ENCODE data around the gene ESYT2. TPM values are rescaled to one million over a fixed set of nuclear protein-coding genes. Genes with fewer than 3 reads are reported as not detected.

The ESYT2 gene
- total RNA-seq, 8 experiments from 2014 or later = 10.9 to 141 (median 26.2) TPM

DNA sequence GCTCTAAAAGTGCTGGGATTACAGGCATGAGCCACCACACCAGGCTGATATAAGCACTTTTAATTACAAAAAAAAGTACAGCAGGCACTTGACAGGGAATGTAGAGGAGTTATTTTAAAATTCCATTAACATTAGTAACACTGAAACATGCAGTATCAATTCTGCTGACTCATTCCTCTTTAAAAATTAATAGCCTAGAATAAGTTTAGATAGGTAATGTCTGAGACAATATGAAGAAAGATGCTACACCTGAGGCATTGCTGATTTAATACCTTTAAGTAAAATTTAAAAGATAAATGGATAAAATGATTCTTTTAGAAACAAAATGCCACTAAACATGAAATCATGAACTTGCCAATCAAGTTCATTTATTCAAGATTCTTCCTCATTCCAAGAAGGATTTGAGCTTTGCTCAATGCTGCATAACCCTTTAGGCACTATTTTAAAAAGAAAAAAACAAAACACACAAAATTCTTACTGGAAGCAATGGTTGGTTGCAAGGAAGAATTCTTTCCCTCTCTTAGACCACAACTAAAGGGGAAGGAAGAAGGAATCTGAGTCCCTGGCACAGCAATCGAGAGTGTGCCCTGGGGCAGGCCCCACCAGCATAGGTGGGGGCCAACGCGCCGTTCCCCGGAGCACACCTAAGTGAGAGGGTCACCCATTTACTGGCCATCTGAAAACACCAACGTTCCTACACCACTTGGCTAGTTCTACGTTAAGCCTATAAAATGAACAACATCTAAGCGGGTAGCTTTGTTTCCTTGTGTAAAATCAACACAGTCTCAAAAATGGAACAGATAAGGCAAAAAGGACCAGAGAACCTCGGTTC is 26.6 kb downstream of the ESYT2 start:
- Histone ChIP-seq H3K27ac (no peak overlapping the region), H3K4me1 (replicated peaks in 1 of 2) (no peaks in the 10 kb centered on the region), H3K4me3 (no peak overlapping the region)
- in situ Hi-C loops (cut with MboI; ENCODE audit: low pct_unique_long_range_greater_than_20kb in 2 of 9, low sequenced_read_pairs in 9 of 9, unreplicated experiment in 9 of 9) = no loop called here
- 50 to 100% (median 87%) methylated on average over 1 to 9 of the region's 9 CpGs; no CpG with 5 or more reads in 2 of the 10 experiments for WGBS, 10 experiments
- peak in 3 of 8 experiments; percentile 82 to 86 (median 84) for ATAC-seq (replicated peaks in 6 of 8)

DNA sequence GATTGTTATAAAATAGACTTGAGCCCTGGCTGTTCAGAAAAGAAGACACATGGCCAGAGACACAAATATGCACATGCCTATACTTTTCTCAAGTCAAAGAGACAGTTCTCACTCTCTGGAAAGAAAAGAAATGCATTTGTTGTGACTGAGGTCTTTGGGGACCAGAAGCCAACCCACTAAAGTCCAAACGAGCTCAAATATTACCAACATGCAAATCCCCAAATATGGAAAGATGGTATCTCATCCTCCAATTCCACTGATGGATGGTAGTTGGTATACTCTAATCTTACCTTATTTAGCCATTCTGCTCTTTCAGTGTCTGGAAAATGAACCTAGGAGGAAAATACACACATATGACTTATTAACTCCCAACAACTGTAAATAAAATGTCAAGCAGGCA is 30.6 kb downstream of the ESYT2 start:
- Histone ChIP-seq H3K4me1 (replicated peaks in 1 of 2) (no peaks in the 10 kb centered on the region), H3K27ac (no peak overlapping the region), H3K4me3 (no peak overlapping the region)
- in situ Hi-C loops (cut with MboI; ENCODE audit: low pct_unique_long_range_greater_than_20kb in 2 of 9, low sequenced_read_pairs in 9 of 9, unreplicated experiment in 9 of 9) = no loop called here
- WGBS, 10 experiments = 13 to 100% (median 63%) methylated on average over 1 of the region's 1 CpG; no CpG with 5 or more reads in 4 of the 10 experiments
- ATAC-seq (replicated peaks in 6 of 8) = no peak

DNA sequence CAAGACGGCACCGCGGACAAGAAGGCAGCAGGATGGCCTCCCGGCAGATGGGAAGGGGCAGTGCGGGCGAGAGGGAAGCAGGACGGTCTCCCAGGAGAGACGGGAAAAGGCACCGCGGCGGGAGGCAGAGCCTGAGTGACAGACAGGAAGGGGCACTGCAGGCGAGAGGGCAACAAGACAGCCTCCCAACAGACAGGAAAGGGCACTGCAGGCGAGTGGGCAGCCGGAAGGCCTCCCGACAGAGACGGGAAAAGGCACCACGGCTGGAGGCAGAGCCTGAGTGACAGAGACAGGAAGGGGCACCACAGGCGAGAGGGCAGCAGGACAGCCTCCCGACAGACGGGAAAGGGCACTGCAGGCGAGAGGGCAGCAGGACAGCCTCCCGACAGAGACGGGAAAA is 32.6 kb downstream of the ESYT2 start:
- Histone ChIP-seq H3K4me1 (replicated peaks in 1 of 2) (no peaks in the 10 kb centered on the region), H3K4me3 (no peak overlapping the region), H3K27ac (no peak overlapping the region)
- 60 to 100% (median 88%) methylated on average over 1 to 10 of the region's 23 CpGs; no CpG with 5 or more reads in 4 of the 10 experiments for WGBS, 10 experiments
- in situ Hi-C loops (cut with MboI; ENCODE audit: low pct_unique_long_range_greater_than_20kb in 2 of 9, low sequenced_read_pairs in 9 of 9, unreplicated experiment in 9 of 9) = no loop called here
- no peak for ATAC-seq (replicated peaks in 6 of 8)

DNA sequence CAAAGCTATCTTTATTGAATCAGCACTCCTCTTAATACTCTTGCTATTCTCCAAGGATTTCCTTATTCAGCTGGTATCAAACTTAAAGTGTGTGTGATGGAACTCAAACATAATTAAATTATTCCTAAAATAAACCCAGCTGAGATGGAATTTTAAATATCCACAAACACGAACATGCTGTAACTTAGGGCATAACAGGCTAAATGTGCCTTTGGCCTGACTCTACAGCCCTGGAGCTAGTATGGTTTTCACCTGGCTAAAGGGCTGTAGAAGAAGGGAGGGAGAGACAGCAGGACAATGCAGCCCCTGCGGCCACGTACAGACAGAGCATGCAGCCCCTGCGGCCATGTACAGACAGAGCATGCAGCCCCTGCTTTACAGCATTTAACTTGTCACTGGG is 34.0 kb downstream of the ESYT2 start:
- Histone ChIP-seq H3K4me3 (no peak overlapping the region), H3K4me1 (replicated peaks in 1 of 2) (no peaks in the 10 kb centered on the region), H3K27ac (no peak overlapping the region)
- WGBS, 10 experiments = 42 to 100% (median 80%) methylated on average over 1 to 3 of the region's 4 CpGs; no CpG with 5 or more reads in 5 of the 10 experiments
- ATAC-seq (replicated peaks in 6 of 8) = no peak
- in situ Hi-C loops (cut with MboI; ENCODE audit: low pct_unique_long_range_greater_than_20kb in 2 of 9, low sequenced_read_pairs in 9 of 9, unreplicated experiment in 9 of 9) = no loop called here

DNA sequence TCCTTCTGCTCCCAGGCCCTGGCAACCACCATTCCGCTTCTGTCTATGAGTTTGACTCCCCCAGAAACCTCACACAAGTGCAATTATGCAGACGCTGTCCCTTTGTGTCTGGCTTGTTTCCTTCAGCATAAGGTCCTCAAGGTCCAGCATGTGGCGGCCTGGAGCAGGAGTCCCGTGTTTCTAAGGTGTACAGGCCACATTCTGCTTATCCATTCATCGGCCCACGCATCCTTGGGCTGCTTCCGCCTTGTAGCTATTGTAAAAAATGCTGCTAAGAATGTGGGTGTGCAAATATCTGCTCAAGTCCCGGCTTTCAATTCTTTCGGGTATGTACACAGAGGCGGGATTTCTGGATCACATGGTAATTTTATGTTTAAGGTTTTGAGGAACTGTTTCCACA is 38.2 kb downstream of the ESYT2 start:
- Histone ChIP-seq H3K27ac (no peak overlapping the region), H3K4me3 (no peak overlapping the region), H3K4me1 (replicated peaks in 1 of 2) (no peaks in the 10 kb centered on the region)
- peak in 3 of 8 experiments; percentile 52 to 97 (median 65) for ATAC-seq (replicated peaks in 6 of 8)
- in situ Hi-C loops (cut with MboI; ENCODE audit: low pct_unique_long_range_greater_than_20kb in 2 of 9, low sequenced_read_pairs in 9 of 9, unreplicated experiment in 9 of 9) = no loop called here
- 74 to 100% (median 90%) methylated on average over 2 to 8 of the region's 10 CpGs; no CpG with 5 or more reads in 3 of the 10 experiments for WGBS, 10 experiments

DNA sequence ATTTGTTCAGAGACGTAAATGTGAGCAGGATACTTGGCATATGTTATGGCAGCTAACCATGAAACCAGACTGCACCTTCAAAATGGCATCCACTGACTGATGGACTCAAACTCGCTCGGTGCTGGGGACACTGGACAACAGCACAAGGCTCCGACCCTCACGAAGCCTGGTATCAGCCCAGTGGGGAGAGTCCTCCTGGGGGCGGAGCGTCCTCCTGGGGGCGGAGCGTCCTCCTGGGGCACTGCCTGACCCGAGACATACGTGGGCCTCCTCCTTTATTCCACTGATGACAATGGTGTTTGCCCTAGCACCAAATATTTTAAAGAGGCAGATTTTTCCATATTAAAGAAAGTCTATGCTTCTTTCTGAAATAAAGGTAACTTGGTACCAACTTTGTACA is 39.5 kb downstream of the ESYT2 start:
- no peak for ATAC-seq (replicated peaks in 6 of 8)
- WGBS, 10 experiments = 60 to 95% (median 80%) methylated on average over 1 to 9 of the region's 11 CpGs; no CpG with 5 or more reads in 3 of the 10 experiments
- Histone ChIP-seq H3K27ac (no peak overlapping the region), H3K4me3 (no peak overlapping the region), H3K4me1 (replicated peaks in 1 of 2) (no peaks in the 10 kb centered on the region)
- in situ Hi-C loops (cut with MboI; ENCODE audit: low pct_unique_long_range_greater_than_20kb in 2 of 9, low sequenced_read_pairs in 9 of 9, unreplicated experiment in 9 of 9) = no loop called here

DNA sequence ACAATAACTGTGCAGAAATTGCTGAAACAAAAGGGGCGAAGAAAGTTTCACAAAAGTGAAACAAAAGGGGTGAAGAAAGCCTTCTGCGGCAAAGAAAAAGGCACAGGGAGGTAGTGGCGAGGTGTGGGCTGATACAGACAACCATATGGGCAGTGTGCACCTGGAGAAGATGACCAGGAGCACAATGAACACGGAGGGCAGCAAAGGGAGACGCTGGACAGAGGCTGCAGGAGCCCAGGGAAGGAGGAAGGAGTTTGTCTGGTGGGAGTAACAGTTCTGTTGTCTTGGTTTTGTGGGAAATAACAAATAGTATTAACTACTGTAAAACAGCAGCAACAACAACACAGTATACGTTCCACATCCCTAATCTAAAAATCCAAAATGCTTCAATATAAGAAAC is 42.4 kb downstream of the ESYT2 start:
- no peak for ATAC-seq (replicated peaks in 6 of 8)
- in situ Hi-C loops (cut with MboI; ENCODE audit: low pct_unique_long_range_greater_than_20kb in 2 of 9, low sequenced_read_pairs in 9 of 9, unreplicated experiment in 9 of 9) = no loop called here
- WGBS, 10 experiments = 70 to 95% (median 83%) methylated on average over 2 to 6 of the region's 6 CpGs; no CpG with 5 or more reads in 3 of the 10 experiments
- Histone ChIP-seq H3K4me3 (no peak overlapping the region), H3K27ac (no peak overlapping the region), H3K4me1 (replicated peaks in 1 of 2) (no peaks in the 10 kb centered on the region)

DNA sequence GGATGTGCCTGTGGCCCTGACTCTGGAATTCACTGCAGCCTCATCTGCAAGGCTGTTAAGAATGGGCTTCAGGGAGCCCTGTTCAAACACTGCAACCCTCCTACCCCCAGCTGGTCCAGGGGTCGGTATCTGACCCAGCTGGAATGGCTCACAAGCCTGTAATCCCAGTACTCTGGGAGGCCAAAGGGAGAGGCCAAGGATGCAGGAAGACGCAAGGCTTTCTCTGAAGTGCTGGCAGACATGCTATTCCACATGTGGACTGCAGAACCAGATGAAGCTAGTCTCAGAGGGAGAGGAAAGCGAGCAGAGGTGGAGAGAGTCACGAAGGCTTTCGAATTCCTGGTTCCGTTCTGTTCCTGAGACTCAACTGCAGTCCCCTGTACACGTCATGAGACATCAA is 45.0 kb downstream of the ESYT2 start:
- Histone ChIP-seq H3K4me1 (replicated peaks in 1 of 2) (no peaks in the 10 kb centered on the region), H3K27ac (no peak overlapping the region), H3K4me3 (no peak overlapping the region)
- ATAC-seq (replicated peaks in 6 of 8) = peak in 1 of 8 experiments; percentile 43
- in situ Hi-C loops (cut with MboI; ENCODE audit: low pct_unique_long_range_greater_than_20kb in 2 of 9, low sequenced_read_pairs in 9 of 9, unreplicated experiment in 9 of 9) = no loop called here
- WGBS, 10 experiments = 67 to 100% (median 96%) methylated on average over 3 to 6 of the region's 7 CpGs; no CpG with 5 or more reads in 3 of the 10 experiments

DNA sequence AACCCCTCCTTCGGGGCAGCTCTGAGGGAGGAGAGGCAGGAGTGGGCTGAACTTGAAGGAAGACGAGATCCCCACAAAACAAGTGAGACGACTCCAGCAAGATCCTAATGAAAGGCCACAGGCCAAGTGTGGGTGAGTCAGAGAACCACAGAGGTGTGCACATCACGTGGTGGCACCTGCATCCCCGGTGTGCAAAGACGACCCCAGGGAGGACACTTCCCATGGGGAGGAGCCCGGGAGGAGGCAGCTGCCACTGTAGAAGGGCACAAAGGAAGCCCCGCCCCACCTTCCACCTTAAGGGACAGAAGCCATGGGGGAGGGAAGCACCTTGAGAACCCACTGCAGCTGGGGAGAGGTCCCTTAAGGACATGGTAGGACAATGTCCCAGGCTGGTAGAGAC is 45.7 kb downstream of the ESYT2 start:
- in situ Hi-C loops (cut with MboI; ENCODE audit: low pct_unique_long_range_greater_than_20kb in 2 of 9, low sequenced_read_pairs in 9 of 9, unreplicated experiment in 9 of 9) = no loop called here
- H3K4me1 ChIP-seq (replicated peaks in 1 of 2) = no peaks in the 10 kb centered on the region
- WGBS, 10 experiments = 92 to 100% (median 100%) methylated on average over 1 to 5 of the region's 8 CpGs; no CpG with 5 or more reads in 7 of the 10 experiments
- no peak overlapping the region for H3K27ac ChIP-seq
- ATAC-seq (replicated peaks in 6 of 8) = no peak
- no peak overlapping the region for H3K4me3 ChIP-seq

DNA sequence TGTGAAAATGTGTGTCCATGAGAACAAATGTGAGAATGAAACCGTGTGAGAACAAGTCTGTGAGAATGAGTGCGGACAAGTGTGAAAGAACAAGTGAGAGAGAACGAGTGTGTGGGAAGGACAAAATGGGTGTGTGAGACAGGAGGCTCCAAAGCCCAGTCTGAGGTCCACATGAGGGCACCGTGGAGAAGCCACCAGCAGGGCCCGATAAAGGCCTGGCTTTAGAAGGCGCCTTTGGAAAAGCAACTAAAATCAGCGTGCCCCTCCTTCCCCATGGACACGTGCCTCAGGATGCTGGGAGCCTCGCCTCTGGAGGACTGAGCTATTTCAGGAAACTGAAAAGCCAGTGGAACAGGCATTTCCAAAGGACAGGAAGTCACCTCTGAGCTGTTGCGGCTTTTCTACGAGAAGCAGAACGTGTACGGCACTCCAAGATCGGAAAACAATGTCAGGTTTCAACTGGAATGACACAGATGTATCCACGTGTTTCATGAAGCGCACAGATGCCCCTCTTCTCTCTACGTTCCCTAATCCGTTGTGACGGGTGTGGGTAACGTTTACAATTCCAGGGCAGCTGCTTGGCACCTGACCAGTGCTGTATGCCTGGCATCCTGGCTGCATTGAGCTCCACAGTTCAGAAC is 46.4 kb downstream of the ESYT2 start:
- WGBS, 10 experiments = 55 to 95% (median 90%) methylated on average over 4 to 18 of the region's 20 CpGs
- in situ Hi-C loops (cut with MboI; ENCODE audit: low pct_unique_long_range_greater_than_20kb in 2 of 9, low sequenced_read_pairs in 9 of 9, unreplicated experiment in 9 of 9) = no loop called here
- no peak overlapping the region for H3K27ac ChIP-seq
- peak in 7 of 8 experiments; percentile 25 to 95 (median 49) for ATAC-seq (replicated peaks in 6 of 8)
- no peak overlapping the region for H3K4me3 ChIP-seq
- no peaks in the 10 kb centered on the region for H3K4me1 ChIP-seq (replicated peaks in 1 of 2)

DNA sequence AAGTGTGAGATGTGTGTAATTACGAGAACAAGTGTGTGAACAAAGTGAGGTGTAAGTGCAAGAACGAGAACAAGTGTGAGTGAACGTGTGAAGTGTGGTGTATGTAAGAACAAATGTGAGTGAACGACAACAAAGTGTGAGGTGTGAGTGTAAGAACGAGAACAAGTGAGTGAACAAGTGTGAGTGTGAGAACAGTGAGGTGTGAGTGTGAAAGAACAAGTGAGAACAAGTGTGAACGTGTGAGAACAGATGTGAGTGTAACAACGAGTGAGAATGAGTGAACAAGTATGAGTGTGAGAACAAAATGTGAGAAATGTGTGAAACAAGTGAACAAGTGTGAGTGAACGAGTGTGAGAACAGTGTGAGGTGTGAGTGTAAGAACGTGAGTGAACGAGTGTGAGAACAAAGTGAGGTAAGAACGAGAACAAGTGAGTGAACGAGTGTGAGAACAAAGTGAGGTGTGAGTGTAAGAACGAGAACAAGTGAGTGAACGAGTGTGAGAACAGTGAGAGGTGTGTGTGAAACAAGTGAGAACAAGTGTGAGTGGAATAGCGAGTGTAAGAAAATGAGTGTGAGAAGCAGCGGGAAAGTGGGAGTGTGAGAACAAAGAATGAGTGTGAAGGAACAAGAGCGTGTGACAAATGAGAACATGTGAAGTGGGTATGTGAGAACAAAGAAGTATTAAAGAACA is 47.2 kb downstream of the ESYT2 start:
- no peak for ATAC-seq (replicated peaks in 6 of 8)
- 84 to 100% (median 88%) methylated on average over 4 to 17 of the region's 17 CpGs for WGBS, 10 experiments
- in situ Hi-C loops (cut with MboI; ENCODE audit: low pct_unique_long_range_greater_than_20kb in 2 of 9, low sequenced_read_pairs in 9 of 9, unreplicated experiment in 9 of 9) = no loop called here
- H3K4me1 ChIP-seq (replicated peaks in 1 of 2) = no peaks in the 10 kb centered on the region
- no peak overlapping the region for H3K4me3 ChIP-seq
- no peak overlapping the region for H3K27ac ChIP-seq

DNA sequence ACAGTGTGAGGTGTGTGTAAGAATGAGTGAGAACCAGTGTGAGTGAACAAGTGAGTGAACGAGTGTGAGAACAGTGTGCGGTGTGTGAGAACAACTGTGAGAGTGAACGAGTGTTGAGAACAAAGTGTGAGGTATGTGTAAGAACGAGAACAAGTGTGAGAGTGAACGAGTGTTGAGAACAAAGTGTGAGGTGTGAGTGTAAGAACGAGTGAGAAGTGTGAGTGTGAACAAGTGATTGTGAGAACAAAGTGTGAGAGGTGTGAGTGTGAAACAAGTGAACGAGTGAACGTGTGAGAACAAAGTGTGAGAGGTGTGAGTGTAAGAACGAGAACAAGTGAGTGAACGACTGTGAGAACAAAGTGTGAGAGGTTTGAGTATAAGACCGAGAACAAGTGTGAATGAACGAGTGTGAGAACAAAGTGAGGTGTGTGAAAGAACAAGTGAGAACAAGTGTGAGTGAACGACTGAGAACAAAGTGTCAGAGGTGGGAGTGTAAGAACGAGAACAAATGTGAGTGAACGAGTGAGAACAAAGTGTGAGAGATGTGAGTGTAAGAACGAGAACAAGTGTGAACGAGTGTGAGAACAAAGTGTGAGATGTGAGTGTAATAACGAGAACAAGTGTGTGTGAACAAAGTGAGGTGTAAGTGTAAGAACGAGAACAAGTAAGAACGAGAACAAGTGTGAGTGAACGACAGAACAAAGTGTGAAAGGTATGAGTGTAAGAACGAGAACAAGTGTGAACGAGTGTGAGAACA is 47.9 kb downstream of the ESYT2 start:
- no peak for ATAC-seq (replicated peaks in 6 of 8)
- Histone ChIP-seq H3K27ac (no peak overlapping the region), H3K4me1 (replicated peaks in 1 of 2) (no peaks in the 10 kb centered on the region), H3K4me3 (no peak overlapping the region)
- in situ Hi-C loops (cut with MboI; ENCODE audit: low pct_unique_long_range_greater_than_20kb in 2 of 9, low sequenced_read_pairs in 9 of 9, unreplicated experiment in 9 of 9) = no loop called here
- WGBS, 10 experiments = 93 to 100% (median 96%) methylated on average over 3 to 23 of the region's 23 CpGs

All from motor neuron (in vitro differentiated cells).